GM21367 (cell line): ENCODE results near the gene SND1.

ENCODE experiments used
- ATAC-seq: cut with Tn5 transposase; IDR thresholded peaks from one replicate; pipeline ENCODE4 v1.9.1; 2021; ENCODE audit not compliant: unreplicated experiment

Gene SND1

DNA sequence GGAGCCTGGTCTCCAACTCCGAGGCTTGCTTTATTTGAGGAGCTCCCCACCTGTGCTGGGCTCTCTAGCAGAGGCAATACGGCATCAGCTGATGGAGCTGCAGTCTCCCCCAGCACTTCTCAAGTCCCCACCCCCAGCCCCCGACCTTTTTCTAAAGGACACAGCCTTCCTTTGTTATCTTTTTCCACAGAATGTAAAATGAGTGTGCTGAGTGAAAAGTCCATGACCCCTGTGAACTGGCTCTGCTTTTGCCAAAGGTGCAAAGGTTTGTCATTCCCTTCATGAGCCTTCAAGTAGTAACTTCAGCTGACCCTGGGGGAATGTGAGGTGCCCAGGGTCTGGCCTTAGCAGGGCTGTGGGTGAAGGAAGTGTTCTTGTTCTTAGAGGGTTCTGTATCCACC lies 353.8 kb downstream of the SND1 start:
- ATAC-seq, result no peak

DNA sequence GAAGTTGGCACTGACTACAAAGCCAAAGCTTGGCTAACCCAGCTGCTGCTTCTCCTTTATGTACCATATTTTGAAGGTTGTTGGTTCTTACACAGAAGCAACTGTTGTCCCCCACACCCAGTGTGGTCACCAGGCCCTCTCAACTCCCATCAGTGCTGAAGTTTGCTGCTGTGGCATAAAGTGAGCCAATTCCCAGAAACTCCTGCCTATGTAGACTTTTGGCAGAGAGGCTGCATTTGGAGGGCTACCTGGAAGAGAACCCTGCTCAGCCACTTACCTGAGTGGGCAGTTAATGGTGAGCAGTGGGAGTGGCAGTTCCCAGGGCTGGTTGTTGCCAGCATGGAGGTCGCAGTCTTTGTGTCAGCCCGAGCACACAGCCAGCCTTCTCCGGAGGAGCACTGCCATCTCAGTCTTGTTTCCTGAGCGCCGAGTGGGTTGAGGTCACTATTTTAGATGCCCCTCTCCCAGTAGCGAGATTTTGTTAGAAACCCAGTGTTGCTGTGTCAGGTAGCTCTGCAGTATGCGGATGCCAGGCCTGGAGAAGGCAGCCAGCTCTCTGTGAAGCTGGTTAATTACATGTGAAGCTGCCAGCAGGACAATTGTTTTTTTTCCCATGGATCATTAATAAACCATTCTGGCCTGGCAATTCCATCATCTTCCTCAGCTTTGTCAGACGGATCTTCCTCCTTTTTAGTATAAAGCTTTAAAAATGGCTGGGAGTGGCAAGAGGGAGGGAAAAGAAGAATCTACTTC lies 354.7 kb downstream of the SND1 start:
- no peak for ATAC-seq

DNA sequence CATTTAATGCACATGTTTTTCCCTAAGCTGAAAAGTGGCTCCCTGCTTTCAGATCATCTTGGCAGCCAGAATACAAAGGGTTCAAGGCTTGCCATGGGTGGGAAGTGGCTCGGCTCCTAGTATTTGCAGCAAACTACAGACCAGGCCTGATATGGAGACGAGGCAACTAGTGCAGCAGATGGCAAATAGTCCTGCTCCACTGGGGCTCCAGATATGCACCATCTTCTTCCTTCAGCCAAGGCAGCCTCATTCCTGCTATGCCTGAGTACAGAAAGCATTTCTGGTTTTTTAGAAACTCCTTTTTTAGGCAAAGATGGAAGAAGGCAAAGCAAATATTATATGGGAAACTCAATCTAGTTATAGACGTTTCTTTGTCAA lies 355.3 kb downstream of the SND1 start:
- ATAC-seq, result no peak

DNA sequence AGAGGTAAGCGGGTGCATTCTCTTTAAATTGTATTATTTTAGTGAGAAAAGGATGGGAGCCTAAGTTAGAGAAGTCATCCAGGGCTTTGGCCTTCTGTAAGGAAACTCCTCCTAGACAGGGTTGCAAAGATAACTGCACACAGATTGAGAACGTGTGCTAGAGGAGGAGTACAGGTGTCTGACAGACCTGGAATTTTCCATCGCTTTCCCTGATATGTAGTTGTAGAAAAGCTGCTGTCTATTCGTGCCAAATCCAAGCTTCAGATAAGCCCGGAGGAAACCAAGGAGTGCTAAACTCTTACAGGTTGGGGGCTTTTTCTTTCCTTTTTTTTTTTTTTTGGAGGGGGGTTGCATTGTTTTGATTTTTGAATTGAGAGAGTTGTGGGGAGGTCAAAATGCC lies 356.1 kb downstream of the SND1 start:
- no peak for ATAC-seq

DNA sequence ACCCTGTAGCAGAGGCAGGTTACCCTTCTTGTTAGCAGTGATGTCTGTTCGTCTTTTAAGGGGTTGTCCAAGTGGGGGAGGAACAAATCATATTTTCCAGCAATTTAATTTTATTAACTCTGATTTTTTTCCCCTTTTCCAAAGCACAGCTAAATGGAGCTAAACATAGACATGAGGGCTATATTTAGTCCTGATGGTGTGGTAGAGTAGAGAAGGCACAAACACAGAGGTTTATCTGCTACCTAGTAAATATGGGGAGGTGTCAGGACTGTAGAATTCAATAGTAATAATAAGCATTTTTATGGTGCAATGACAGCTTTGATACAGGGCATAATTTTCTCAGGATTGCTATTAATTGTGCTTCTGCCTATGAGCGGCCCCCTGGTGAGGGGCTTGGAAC lies 356.8 kb downstream of the SND1 start:
- no peak for ATAC-seq

DNA sequence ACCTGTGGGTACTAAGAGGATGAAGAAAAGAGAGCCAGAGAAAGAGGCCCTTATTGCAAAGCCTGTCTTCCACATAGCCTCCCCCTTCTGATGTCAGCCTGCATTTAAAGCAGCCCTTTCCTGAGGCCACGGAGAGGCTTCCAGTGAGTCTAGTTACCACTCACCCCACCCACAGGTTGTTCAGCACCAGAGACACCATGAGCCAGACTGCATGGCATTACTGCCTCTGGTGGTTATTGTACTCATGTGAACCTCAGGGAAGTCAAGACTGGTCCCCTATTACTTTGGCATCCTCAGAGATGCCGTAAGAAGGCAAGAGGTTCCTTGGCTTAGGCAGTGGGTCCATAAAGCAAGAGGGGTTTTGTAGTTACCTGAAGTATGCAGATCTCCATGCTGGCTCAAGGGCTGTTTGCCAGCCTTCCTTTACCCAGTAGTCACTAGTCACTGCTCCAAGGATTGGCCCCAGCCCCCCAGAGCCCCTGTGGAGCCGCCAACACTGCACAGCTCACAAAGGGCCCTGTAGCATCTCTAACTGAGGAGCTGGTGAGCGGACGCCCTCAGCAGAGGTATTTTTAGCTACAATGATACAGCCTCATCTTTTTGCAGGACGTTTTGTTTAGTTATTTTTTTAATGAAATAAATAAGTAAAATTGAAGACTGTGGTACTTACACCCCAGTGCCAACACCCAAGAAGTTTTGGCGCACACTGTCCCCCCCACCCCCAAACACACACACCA lies 358.6 kb downstream of the SND1 start:
- ATAC-seq, result no peak

DNA sequence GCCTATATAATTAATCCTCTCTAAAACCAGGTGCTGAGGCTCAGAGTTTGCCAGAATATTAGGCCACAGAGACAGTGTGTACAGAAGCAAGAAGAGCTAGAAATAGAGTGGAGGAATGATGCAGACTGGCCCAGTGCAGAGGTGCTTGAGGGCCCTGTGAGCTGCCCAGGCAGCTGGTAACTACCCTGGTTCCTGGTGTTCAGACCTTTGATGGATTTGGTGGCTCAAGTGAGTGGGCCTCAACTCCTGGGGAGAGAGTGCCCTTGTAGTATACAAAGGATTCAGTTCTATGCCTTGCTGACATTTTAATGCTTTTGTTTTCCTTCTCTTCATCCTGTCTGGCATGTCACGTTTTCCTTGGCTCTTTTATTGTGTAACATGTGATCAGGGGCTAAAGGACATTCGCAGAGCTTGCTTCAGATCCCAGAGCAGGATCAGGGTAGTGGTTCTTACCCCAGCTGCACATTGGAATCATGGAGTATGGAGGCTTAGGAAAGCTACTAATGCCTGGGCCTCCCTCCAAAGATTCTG lies 359.2 kb downstream of the SND1 start:
- ATAC-seq, result no peak

DNA sequence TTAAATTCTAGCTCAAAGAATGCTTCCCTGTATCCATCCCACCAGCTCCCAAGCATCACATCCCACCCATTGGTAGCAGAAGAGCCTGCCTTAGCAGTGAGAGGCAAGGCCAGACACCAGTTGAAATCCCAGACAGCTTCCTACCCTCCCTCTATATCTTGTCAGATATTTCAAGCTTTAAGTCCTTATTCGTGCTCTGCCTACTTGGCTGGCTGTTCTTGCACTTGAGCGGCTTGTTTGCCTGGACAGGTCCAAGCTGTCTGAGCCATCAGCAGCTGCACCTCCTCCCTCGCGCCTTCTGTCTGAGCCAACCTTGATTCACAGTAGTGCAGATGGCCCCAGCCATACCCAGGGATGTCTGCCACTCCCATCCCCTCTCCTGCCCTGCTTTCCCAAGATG lies 362.8 kb downstream of the SND1 start:
- no peak for ATAC-seq

DNA sequence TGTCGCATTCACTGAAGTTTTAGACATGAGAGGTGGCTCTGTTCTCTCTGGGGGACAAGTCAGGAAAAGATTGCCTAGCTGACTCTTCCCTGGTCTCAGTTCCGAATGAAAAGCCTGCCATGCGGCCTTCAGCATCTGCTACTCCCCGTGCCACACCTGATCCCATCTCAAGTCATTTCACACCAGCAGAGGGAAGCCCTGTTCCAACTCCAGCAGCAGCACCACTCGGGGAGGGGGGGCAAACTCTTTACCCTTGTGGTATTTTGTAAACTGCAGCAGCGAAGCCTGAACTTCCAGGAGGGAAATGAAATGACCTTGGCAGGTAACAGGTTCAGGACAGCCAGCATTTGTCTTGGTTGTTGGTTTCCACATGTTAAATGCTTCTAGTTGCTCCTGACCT lies 365.5 kb downstream of the SND1 start:
- ATAC-seq, result no peak

DNA sequence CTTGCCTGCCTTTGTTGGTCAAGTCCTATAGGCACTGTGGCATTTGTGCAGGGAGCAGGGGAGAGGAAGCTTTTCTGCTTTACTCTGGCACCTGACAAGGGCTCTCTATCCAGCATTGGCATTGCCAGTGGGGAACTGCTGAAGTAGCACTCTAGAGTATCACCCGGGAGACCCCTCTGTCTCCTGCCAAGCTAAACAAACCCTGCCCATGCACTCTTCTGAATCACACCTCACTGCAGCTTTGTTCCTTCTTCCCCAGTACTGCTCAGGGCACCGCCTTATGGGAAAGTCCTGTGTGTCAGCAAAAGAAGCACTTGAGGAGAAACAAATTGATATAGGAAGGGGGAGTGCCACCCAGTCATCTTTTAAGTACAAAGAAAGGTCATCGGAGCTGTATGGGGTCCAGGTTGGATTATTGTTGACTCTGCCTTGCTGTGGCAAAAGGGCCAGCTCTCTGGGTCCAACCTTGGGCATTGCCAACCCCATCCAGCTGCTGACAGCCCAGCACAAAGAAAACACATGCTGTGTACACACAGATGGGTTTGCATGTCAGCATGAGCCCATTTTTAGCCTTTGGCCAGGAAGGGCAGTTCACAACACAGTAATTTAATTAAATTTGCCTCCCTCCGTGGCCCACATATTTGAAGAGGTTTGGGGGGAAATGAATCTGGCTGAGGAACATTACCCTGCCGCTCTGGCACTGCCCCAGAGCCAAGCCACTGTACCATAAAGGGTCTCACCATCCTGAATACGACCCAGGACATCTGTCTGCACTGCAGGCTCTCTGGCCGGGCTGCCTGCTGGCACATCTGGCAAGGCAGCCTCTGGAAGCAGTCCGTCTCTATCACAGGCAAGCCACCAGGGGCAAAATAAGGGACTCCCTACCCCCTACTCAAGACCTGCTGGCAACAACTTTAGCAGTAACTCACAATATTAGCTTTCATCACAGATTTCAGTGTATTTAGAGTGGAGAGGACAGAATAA lies 366.2 kb downstream of the SND1 start:
- ATAC-seq, result no peak

DNA sequence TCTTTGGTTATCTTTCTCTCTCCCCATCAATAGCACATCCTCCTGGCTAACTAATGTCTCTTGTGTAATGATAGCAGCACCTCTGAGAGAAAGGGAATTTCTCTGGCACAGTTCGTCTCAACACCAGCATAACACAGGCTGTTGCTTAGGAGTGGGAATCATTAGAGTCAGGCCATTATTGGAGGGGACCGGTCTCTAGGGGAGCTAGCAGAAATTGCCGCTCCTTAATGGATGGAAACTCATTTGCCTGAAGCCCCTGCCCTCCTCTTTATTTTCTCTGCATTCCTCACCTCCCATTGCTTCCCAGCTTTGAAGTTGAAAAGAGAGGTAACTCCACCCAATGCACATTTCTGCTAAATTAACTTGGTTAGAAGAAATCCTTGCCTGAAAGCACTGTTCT lies 367.3 kb downstream of the SND1 start:
- ATAC-seq, result no peak

DNA sequence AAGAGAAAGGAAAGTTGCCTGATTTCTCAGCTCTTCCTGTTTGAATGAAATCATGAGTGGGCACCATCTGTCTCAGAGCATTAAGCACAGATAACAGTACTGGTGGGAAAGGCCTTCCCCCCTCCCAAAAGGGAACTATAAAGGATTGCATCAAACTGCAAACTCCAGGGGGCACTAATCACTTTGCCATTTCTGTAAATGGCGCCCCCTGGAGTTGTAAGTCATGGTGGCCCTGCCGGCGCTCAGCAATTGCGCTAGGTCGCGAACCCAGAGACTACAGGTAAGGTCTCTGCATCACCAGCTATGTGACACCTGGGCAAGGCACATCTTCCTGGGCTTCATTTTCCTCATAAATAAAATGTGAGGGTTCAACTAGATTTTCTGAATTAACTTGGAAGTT lies 368.2 kb downstream of the SND1 start:
- ATAC-seq, result no peak

DNA sequence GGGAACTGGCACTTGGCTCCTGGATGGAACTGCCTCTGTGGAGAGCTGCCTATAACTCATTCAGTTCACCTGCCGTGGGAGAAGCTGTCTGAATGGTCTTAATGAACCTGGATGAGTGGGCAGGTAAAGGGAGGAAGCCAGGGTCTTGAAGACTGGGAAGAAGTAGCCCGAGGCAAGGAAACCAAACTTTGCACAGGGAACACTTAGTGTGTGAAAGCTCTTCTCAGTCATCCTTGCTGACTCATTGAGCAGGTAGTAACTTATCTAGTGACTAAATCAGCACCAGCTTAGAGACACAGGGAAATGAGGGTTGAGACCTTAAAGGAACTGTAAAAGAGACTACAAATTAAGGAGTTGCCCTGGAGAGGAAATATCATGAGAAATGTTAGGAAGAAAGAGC lies 369.4 kb downstream of the SND1 start:
- no peak for ATAC-seq

DNA sequence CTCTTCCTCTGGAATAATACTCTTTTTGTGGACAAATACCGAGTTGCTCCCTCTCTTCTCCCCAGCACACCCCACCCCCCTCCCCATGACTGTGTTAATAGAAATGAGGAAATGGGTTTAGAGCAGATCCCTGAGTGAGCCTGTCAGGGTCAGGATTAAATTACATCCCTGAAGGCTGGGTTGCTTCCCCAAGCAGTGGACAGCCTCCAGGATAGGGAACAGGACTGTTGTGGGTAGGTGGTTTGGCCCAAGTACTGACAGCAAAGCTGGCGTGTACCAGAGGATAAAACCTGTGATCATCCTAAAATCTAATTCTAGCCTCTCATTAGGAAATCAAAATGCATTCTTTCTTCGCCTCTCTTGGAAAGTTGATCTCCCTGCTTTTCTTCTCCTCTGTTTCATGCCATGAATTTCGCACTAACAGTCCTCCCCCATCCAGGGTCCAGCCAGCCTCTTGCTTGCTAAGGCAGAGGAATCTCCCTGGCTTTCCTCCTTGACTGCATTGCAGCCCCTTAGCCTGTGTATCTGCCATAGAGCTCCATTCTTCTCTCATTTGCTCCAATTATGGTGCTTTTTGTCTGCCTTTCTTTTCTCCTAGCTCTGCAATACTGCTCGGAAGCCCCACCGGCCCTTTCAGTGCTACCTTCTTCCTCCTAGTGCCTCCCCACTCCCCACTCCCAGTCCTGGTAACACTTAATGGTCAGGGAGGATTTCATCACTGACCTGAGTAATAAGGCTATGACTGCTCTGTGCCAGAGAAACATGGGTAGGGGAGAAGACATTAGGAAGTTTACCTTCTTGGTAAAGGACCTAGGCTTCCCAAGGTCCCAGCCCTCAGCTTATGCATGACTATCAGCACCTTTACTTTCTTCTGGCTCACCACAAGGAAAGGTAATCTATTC lies 370.9 kb downstream of the SND1 start:
- ATAC-seq, result no peak

DNA sequence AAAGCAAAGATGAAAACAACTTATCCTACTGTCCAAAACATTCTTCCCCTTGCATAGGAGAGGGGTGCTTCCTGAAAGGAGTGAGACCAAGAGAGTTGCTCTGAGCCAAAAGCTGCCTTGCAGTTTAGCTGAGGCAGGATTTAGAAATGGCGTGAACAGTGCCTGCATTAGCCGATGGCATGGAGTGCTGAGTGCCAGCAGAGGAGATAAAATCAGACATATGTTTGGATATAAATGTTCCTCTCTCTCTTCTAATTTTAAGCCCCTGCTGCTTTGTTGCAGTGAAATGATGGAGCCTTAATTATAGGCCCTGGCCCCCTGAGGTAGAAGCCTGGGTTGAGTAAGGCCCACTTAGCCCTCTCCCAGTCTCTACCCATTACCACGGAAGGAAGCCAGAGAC lies 372.2 kb downstream of the SND1 start:
- no peak for ATAC-seq

DNA sequence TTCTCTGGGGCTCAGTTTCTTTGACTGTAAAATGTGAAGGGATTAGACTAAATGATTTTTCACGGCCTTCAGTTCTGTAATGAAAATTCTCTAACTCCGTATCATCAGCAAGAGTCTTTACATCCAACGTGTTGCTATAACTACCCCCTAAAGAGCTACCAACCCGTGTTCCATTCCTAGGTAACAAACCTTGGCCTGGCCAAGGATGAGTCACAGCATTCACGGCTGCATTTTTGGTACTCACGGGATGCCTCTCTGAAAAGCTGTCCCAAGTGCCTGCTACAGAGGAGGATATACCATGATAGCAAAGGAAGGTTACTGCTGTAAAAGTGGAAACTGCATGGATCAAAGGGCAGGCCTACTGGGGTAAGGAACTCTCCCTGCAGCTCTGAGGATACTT lies 373.4 kb downstream of the SND1 start:
- no peak for ATAC-seq

DNA sequence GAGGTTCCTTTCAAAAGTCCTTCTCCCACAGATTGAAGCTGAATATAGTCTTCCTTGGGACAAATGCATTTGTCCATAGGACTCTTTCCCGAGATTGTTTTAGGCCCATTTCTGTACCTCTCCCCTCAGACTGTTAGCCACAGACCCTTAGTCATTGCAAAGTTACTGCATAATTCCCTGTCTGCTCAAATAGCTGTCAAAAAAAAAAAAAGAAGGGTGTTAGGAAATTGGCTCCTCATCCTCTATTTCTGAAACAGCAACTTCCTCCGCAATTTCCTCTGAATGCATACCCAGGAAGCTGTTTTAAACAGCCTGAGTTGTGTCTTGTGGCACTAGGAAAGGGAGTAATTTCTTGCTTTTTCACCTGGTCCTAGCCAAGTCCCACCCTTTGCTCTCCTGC lies 373.8 kb downstream of the SND1 start:
- ATAC-seq, result no peak

DNA sequence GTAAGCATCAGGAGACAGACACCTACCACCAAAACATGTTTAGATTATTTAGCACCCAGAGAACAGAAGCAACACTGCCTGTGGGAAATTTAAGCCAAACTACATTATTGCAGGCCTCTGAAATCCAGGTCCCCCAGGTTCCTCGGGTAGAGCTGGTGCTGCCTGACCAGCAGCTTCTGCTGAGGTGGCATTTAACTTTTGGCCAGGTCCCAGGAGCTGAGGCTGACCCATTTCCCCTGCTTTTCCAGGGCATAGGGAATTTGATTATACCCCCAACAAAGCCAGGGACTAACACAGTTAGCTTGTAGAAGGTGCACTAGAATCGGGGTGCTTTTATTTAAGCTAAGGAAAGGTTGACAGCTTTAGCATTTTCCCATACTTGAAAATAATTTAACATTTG lies 374.6 kb downstream of the SND1 start:
- no peak for ATAC-seq

DNA sequence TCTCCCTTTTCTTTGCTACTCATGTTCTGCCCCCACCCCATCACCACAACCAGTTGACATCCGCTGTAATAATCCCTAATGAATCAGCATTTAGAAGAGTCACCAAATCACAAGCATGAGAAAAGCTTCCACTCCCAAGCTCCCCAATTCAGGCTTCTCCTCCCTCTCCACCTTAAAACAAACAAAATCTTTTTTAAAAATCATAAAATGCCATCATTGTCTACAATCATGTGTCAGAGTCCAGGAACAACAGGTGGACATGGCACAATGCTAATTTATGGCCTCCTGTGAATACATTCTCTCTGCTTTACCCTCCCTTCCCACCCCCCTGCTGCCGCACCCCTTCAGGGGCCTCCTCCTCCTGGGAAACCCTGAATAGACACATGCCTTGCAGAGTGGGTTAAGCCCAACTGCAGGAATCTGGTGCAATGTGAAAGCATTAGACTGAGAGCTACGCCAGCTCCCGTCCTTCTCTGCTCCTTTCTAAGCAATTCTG lies 375.5 kb downstream of the SND1 start:
- ATAC-seq, result no peak

DNA sequence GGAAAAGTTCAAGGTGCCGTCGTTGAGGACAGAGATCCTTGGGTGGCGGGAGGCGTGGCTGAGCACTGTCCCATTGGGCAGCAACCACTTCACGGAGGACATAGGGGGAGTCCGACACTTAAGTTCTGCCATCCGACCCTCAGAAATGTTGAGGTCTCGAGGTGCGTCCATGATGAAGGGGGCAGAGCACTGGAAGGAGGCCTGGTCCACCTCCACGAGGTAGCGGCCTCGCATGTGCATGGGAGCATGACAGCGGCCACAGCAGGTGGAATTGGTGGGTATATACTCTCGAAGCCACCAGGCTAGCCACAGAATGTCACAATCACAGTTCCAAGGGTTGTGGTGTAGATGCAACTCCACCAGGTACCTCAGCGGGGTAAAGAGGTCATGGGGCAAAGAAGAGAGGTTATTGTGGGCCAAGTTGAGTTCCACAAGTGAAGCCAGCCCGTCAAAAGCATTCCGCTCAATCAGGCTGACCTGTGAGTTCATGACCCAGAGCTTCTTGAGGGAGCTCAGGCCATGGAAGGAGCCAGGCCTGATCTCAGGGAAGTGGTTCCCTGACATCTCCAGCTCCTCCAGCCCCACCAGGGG lies 377.5 kb downstream of the SND1 start:
- no peak for ATAC-seq
